ENCODE data around the gene NHSL1. TPM values are rescaled to one million over a fixed set of nuclear protein-coding genes. Genes with fewer than 3 reads are reported as not detected.

NHSL1 gene
- total RNA-seq, 4 donors from 2014 or later, result 5.4 to 24.3 (median 22.2) TPM

DNA sequence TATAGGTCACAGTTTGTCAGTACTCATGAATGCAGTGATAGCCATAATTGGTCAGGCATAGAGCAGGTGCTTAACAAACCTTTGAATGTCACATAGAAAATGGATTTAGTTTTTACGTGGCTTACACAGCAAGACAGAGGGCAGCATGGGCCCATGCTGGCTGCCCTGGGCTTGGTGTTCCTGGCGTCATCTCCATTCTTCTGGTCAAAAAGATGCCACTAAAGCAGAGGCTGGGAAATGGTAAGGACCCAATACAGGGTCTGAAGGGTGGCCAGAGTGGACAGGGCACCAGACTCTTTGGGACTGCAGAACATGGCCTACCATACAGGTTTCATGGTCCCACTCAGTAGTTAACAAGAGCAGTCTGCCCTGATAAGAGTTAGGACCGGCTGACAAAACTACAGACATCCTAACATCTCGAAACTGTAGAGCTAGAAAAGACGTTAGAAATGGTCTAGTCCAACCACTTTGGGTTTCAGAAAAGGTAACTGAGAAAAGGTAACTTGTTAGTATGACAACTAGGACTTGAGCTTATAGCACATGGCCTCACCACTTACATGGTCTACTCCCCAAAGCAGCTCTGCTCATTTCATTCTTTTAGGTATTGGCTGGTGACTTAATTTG lies 72.7 kb downstream of the NHSL1 start:
- TF ChIP-seq, protein P1, sequence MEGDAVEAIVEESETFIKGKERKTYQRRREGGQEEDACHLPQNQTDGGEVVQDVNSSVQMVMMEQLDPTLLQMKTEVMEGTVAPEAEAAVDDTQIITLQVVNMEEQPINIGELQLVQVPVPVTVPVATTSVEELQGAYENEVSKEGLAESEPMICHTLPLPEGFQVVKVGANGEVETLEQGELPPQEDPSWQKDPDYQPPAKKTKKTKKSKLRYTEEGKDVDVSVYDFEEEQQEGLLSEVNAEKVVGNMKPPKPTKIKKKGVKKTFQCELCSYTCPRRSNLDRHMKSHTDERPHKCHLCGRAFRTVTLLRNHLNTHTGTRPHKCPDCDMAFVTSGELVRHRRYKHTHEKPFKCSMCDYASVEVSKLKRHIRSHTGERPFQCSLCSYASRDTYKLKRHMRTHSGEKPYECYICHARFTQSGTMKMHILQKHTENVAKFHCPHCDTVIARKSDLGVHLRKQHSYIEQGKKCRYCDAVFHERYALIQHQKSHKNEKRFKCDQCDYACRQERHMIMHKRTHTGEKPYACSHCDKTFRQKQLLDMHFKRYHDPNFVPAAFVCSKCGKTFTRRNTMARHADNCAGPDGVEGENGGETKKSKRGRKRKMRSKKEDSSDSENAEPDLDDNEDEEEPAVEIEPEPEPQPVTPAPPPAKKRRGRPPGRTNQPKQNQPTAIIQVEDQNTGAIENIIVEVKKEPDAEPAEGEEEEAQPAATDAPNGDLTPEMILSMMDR (IDR thresholded peaks at IDR 0.05; ENCODE audit: low read depth), result no peak

DNA sequence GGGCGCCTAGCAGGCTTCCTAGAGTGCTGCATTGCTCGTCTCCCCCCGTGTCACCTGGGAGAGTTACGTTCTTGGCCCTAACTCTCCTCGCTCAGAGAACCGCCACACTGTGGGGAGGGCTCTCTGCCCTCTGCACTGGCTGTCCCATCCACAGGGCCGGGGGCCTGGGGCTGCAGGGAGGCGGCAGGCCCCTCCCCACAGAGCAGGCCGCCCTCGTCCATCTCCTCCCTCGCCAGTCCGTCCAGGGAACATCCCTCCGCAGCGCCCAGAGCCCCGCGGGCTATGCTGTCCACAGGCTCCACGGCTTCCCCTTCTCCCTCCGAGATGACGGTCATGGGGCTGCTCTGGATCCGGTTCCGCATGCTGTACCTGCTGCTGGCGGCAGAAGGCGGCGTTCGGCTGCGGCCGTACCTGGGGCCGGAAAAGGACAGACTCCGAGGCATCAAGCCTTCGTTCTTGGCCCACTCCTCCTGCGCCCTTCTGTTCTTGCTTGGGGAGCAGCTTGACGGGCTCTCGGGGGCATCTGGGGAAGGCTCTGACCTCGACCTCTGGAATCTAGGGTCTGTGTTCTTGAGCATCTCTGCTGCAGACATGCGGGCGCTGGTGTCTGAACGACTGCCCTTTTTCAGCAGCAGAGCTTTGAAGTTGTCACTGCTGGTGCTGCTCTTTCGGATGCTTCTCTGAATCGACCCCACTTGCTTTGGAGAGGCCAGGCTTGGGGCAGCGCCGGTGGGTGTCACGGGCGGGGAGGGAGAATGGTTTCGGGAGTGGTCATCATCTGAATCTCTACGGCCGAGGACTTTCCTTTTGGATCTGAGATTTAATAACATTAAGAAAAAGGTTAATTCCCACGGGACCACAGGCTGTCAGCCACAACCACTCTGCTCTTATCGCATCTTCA lies 75.0 kb downstream of the NHSL1 start:
- TF ChIP-seq, protein P1 (IDR thresholded peaks at IDR 0.05; ENCODE audit: low read depth), result no peak

- TF ChIP-seq, protein P1 (IDR thresholded peaks at IDR 0.05; ENCODE audit: low read depth), result no peak
Measured at GRCh38 chr6:138422861-138423260, 76.4 kb downstream of the NHSL1 start.

DNA sequence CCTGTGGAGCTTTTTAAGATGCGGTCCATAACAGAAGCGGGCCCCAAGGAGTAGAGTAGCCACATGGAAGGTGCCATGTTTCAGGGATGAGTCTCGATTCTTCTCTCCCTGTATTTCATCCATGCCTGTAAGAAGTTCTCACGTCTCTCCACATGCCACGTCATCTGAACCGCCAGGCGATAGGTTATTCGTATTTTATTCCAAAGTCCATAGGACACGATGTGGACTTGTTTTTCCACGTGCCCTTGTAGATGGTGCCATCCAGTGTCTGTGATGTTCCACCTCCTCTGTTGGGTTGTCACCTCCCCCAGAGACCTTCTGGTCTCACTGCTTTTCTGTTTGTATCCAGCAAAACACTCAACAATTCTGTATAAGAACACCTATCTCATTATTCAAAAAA lies 77.7 kb downstream of the NHSL1 start:
- TF ChIP-seq, protein P1 (IDR thresholded peaks at IDR 0.05; ENCODE audit: low read depth), result no peak

- TF ChIP-seq, protein P1 (IDR thresholded peaks at IDR 0.05; ENCODE audit: low read depth), result no peak
Measured at GRCh38 chr6:138421089-138421488, 78.2 kb downstream of the NHSL1 start.

GRCh38 chr6:138420356-138420755 lies 78.9 kb downstream of the NHSL1 start:
- TF ChIP-seq, protein P1 (IDR thresholded peaks at IDR 0.05; ENCODE audit: low read depth), result no peak

- TF ChIP-seq, protein P1 (IDR thresholded peaks at IDR 0.05; ENCODE audit: low read depth), result no peak
Measured at GRCh38 chr6:138419766-138420165, 79.5 kb downstream of the NHSL1 start.
